NCI-H1105 treated with DMSO at 0.1 percent for 48 hours (cell line): Measurements from ENCODE around the gene ORMDL2.
"Not testable (repeated sequence)": the region's sequence is repeated elsewhere in the genome, so short reads cannot be mapped to it uniquely, and the experiment has no call there.

Source experiments
- DNase-seq: peaks from one replicate; lab custom pipeline; 2025; lab: John Stamatoyannopoulos, UW

ORMDL2 gene

GRCh38 chr12:55828357-55828756, 10.5 kb downstream of the ORMDL2 start:
- no peak for DNase-seq

GRCh38 chr12:55829967-55830600, 12.2 kb downstream of the ORMDL2 start:
- DNase-seq = peak; percentile 40

- peak; percentile 46 for DNase-seq
These were observed 13.0 kb downstream of the ORMDL2 start for GRCh38 chr12:55830601-55831446.

GRCh38 chr12:55831447-55831815, 13.6 kb downstream of the ORMDL2 start:
- no peak for DNase-seq

- no peak for DNase-seq
These were observed 15.2 kb downstream of the ORMDL2 start for GRCh38 chr12:55833056-55833455.

- not testable (repeated sequence) for DNase-seq
These were observed 16.6 kb downstream of the ORMDL2 start for GRCh38 chr12:55834400-55834799.

- no peak for DNase-seq
These were observed 20.5 kb downstream of the ORMDL2 start for GRCh38 chr12:55838361-55838760.

- DNase-seq = no peak
These were observed 21.7 kb downstream of the ORMDL2 start for GRCh38 chr12:55839345-55840140.

GRCh38 chr12:55840581-55841351, 22.9 kb downstream of the ORMDL2 start:
- no peak for DNase-seq

- DNase-seq = no peak
These were observed 25.0 kb downstream of the ORMDL2 start, which contains the start of gene MMP19 for GRCh38 chr12:55842681-55843429. TSS of gene MMP19 (minus strand) at chr12:55842936. CDS start at chr12:55842830, 106 bp downstream.

GRCh38 chr12:55843431-55843830, 25.6 kb downstream of the ORMDL2 start:
- no peak for DNase-seq

GRCh38 chr12:55844961-55845360, 27.1 kb downstream of the ORMDL2 start:
- no peak for DNase-seq

GRCh38 chr12:55845361-55845760, 27.5 kb downstream of the ORMDL2 start:
- DNase-seq = no peak

- DNase-seq = no peak
These were observed 28.1 kb downstream of the ORMDL2 start for GRCh38 chr12:55845785-55846496.

- no peak for DNase-seq
These were observed 29.2 kb downstream of the ORMDL2 start for GRCh38 chr12:55847033-55847432.

GRCh38 chr12:55847603-55848291, 29.9 kb downstream of the ORMDL2 start:
- DNase-seq = no peak

- DNase-seq = no peak
These were observed 31.9 kb downstream of the ORMDL2 start for GRCh38 chr12:55849616-55850343.

GRCh38 chr12:55850401-55850800, 32.6 kb downstream of the ORMDL2 start:
- no peak for DNase-seq

- no peak for DNase-seq
These were observed 33.1 kb downstream of the ORMDL2 start for GRCh38 chr12:55850893-55851292.
